ENCODE results near the gene SMYD2.
"Not testable (repeated sequence)": the region's sequence is repeated elsewhere in the genome, so short reads cannot be mapped to it uniquely, and the experiment has no call there.

The SMYD2 gene

GRCh38 chr1:214271995-214272731 is 8.8 kb upstream of the SMYD2 start:
- DNase-seq: no peak

DNA sequence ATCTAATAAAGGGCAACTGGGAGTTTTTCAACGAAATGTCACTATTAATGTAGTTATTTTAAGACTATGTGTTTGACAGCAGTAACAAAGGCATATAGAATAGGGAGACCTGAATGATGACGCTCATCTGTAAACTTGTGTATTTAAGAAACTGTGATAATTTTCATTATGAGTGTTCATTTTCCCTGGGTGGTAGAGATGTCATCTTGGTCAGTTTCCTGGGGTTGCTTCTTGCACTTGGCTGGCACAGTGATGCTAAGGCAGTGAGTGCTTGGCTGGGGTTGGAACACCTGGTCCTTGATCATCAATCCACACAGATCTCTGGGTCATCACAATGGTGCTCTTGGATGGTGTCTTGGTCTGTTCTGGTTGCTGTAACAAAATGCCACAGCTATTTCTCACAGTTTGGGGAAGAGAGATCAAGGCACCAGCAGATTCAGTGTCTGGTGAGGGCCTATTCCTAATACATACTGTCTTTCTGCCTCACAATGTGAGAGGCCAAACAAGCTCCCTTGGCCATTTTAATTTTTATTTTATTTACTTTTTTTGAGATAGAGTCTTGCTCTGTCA is 7.9 kb upstream of the SMYD2 start:
- no peak for DNase-seq

- not testable (repeated sequence) for DNase-seq
Observed at GRCh38 chr1:214275700-214276099, 5.3 kb upstream of the SMYD2 start.

- no peak for DNase-seq
Observed at GRCh38 chr1:214276786-214277185, 4.2 kb upstream of the SMYD2 start.

- DNase-seq: no peak
Observed at GRCh38 chr1:214277704-214278635, 3.0 kb upstream of the SMYD2 start.

GRCh38 chr1:214280386-214281020 is 456 bp upstream of the SMYD2 start:
- DNase-seq: peak; percentile 23 to 43

DNA sequence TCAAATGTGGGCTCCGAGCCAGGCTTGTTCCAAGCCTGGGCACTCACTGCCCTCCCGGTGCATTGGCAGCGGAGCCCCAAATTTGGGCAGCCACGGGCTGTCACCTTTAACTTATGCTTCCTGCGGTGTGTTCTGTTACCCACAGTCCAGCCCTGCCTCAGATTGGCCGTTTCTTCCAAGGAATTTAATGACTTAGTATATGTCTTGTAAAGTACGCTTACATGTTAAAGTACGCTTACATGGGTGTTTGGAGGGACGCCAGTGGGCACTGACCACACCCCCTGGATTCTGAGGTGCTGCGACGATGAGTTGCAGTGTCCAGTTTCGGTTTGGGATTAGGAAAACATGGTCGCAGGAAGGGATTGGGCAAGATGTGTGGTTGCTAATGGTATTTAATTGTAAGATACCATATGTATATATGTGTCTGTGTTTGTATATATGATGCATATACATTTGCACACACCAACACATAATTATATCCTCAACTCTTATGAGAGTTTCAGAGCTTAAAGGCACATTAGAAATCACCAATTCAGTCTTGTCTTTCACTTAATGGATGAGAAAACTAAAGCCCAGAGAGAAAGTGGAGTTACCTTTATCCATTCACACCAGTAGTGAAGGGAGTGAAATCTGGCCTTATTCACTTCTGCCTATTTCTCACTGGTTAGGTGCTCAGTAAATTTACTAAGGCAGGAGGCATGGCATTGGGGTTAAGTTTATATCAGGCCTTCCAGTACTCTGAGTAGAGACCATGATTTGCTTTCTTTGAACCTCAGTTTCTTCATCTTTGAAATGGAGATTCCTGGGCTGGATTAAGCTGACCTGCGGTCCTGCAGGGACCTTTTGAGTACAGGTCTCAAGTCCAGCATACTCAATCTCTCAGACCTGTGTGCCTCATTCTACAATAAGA is 1.0 kb downstream of the SMYD2 start:
- peak in 1 of 2 experiments; percentile 33 for DNase-seq

GRCh38 chr1:214282630-214283242 is 1.8 kb downstream of the SMYD2 start:
- DNase-seq: no peak

DNA sequence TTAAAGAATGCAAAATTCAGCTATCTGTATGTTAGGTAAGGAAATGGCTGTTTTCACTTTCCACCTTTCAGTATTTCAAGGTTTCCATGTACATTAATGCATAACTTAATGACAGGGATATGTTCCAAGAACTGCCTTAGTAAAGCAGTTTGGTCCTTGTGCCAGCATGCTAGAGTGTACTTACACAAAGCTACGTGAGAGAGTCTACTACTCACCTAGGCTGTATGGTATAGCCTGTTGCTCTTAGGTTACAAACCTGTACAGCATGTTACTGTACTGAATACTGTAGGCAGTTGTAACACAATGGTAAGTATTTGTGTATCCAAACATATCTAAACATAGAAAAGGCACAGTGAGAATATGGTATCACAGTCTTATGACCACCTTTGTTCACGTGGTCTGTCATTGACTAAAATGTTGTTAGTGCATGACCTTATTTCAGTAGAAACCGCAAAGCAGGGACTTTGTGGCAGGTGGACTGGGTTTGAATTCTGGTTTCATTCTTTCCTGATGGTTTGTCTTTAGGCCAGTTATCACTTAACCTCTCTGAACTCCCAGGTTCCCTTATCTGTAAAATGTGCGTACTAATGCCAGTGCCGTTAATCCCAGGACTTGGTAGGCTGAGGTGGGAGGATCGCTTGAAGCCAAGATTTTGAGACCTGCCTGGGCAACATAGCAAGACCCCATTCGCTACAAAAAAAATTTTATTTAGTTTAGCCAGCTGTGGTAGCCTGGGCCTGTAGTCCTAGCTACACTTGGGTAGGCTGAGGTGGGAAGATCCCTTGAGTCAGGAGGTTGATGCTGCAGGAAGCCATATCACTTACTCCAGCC is 4.9 kb downstream of the SMYD2 start:
- no peak for DNase-seq

DNA sequence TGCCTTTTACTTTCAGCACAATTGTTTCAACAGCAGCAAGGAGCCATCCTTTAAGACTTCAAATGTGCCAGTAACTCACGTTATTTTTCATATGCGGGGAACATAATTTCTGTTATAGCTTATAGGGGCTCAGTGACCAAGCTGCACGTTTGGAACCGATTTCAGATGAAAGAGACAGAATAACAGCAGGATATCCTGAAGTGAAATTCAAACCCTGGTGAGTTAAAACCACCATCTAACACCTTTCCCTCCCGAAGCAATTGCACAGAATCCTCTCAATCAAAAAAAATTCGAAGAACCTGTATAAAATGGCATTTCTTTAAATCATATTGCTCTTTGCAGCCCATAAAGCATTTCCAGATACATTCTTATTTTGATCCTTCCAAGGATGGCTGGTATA is 6.9 kb downstream of the SMYD2 start:
- DNase-seq: no peak

- no peak for DNase-seq
Observed at GRCh38 chr1:214289574-214290272, 8.8 kb downstream of the SMYD2 start.

- no peak for DNase-seq
Observed at GRCh38 chr1:214290424-214291037, 9.6 kb downstream of the SMYD2 start.

GRCh38 chr1:214292322-214292721 is 11.4 kb downstream of the SMYD2 start:
- no peak for DNase-seq

- DNase-seq: no peak
Observed at GRCh38 chr1:214295934-214296333, 15.0 kb downstream of the SMYD2 start.

DNA sequence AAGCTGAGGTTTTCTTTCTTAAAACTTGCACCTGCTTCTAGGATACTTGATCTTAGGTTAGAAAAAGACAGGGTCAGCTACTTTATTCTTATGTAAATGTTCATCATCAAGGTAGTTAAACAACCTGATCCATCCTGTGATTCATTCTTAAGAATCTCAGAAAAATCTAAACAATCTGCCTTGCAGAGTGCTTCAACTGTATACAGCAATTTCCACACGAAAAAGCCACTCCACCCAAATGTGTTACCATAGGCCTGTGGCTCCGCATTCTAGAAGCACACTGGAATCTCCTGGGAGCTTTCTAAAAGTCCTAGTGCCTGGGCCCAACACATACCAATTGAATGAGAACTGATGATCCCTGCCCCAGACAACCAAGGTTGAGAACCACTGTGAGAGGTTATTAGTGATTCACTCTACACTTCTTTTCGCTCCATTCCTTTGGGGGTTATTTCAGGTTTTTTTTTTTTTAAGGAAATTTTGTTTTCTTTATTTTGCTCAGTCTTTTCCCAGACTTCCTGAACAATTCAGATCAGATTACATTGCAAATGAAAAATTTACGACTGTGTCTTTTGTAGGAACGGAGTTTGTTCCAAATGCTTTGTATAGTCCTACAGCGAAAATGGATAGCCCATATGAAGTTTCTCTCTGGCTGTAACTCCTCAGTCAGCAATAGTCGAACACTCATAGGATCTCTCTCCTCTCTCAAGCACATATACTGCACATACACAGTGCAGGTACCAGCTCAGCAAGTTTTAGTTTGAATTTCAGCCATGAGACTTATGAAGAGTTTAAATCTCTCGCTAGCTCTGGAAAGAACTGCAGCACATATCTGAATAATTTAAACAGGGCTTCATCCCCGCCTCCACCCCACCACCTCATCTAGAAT is 16.1 kb downstream of the SMYD2 start:
- no peak for DNase-seq

- no peak for DNase-seq
Observed at GRCh38 chr1:214300149-214300780, 19.3 kb downstream of the SMYD2 start.

GRCh38 chr1:214301526-214301925 is 20.6 kb downstream of the SMYD2 start:
- no peak for DNase-seq

Data from SHP77 (cell line).